ENCODE data around the gene TSPAN5.

TSPAN5 gene

GRCh38 chr4:98581126-98581525, 77.3 kb downstream of the TSPAN5 start:
- no peak for DNase-seq

- no peak for DNase-seq
Observed at GRCh38 chr4:98577956-98578355, 80.5 kb downstream of the TSPAN5 start.

- no peak for DNase-seq
Observed at GRCh38 chr4:98574816-98575215, 83.6 kb downstream of the TSPAN5 start.

- no peak for DNase-seq
Observed at GRCh38 chr4:98573791-98574190, 84.6 kb downstream of the TSPAN5 start.

- DNase-seq, result no peak
Observed at GRCh38 chr4:98572697-98573096, 85.7 kb downstream of the TSPAN5 start.

- no peak for DNase-seq
Observed at GRCh38 chr4:98571161-98571786, 87.1 kb downstream of the TSPAN5 start.

GRCh38 chr4:98570151-98570797, 88.1 kb downstream of the TSPAN5 start:
- DNase-seq, result no peak

GRCh38 chr4:98568941-98569663, 89.3 kb downstream of the TSPAN5 start:
- no peak for DNase-seq

GRCh38 chr4:98567611-98568010, 90.8 kb downstream of the TSPAN5 start:
- DNase-seq, result no peak

- DNase-seq, result no peak
Observed at GRCh38 chr4:98566361-98567008, 91.9 kb downstream of the TSPAN5 start.

GRCh38 chr4:98565681-98566301, 92.6 kb downstream of the TSPAN5 start:
- DNase-seq, result no peak

- no peak for DNase-seq
Observed at GRCh38 chr4:98564852-98565251, 93.6 kb downstream of the TSPAN5 start.

- DNase-seq, result no peak
Observed at GRCh38 chr4:98560321-98560720, 98.1 kb downstream of the TSPAN5 start.

GRCh38 chr4:98558471-98559169, 99.8 kb downstream of the TSPAN5 start:
- DNase-seq, result no peak

- no peak for DNase-seq
Observed at GRCh38 chr4:98557194-98557892, 101.1 kb downstream of the TSPAN5 start.

GRCh38 chr4:98556451-98556850, 102.0 kb downstream of the TSPAN5 start:
- DNase-seq, result no peak

- no peak for DNase-seq
Observed at GRCh38 chr4:98555798-98556445, 102.5 kb downstream of the TSPAN5 start.

GRCh38 chr4:98546910-98547594, 111.4 kb downstream of the TSPAN5 start:
- no peak for DNase-seq

- no peak for DNase-seq
Observed at GRCh38 chr4:98544818-98545414, 113.5 kb downstream of the TSPAN5 start.

- DNase-seq, result no peak
Observed at GRCh38 chr4:98544141-98544817, 114.1 kb downstream of the TSPAN5 start.

Data from activated CD4-positive, alpha-beta T cell treated with anti-CD3 and anti-CD28 coated beads for 1 hour (primary cell).